Measurements from ENCODE around the gene UBAP1.

DNA sequence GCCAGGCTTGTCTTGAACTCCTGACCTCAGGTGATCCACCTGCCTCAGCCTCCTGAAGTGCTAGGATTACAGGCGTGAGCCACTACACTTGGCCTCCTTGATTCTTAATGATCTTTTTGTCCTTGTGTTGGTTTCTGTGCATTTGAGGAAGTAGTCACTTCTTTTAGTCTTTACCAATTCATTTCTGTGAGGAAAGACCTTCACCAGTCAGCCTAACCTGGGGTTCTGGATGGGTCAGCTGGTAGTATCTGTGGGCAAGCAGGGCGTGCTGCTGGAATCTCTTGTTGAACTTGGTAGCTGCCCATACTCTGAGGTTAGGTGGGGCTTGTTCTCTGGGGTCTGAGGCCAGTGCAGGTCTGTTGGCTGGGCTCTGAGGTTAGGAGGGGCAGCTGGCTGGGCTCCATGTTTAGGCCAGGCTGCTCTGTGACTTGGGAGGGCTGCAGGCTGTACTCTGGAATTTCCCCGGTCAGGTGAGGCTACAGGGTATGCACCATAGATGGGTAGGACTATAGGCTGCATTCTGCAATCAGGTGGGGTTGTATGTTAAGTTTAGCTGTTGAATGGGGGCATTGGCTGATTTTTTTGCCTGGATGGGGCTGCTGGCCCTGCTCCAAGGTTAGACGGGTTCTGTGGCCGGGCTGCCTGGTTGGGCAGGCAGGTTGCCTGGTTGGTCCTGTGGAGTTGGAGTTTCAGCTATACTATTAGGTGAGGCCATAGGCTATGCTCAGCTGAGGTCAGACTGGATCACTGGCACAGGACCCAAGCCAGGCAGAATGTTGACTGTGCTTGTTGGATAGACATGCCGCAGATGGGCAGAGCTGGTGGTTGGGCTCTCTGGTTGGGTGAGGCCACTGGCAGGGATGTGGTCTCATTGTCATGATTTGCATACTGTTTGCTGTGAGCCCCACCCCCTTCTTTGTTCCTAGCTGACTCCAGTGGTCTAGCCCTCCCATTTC lies 19.2 kb downstream of the UBAP1 start:
- TF ChIP-seq POLR2A (IDR thresholded peaks at IDR 0.05; ENCODE audit: low read length) (no peak), GATA1 (IDR thresholded peaks at IDR 0.05; ENCODE audit: low read depth, low read length) (no peak)

All from erythroblast (primary cell).